ENCODE results near the gene PCCA. TPM values are rescaled to one million over a fixed set of nuclear protein-coding genes. Genes with fewer than 3 reads are reported as not detected.
"Not testable (repeated sequence)": the region's sequence is repeated elsewhere in the genome, so short reads cannot be mapped to it uniquely, and the experiment has no call there.

Gene PCCA
- total RNA-seq, 1 donor from 2014 or later: 200 TPM

DNA sequence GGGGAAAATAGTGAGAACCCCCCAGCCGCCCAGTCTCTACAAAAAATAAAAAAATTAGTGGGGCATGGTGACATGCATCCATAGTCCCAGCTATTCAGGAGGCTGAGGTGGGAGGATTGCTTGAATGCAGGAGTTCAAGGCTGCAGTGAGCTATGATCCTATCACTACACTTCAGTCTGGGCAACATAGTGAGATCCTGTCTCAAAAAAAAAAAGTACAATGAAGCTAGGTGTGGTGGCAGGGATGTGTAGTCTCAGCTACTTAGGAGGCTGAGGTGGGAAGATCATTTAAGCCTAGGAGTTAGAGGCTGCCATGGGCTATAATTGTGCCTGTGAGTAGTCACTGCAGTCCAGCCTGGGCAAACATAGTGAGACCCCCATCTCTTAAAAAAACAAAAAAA is 8.9 kb downstream of the PCCA start:
- DNase-seq: no peak

DNA sequence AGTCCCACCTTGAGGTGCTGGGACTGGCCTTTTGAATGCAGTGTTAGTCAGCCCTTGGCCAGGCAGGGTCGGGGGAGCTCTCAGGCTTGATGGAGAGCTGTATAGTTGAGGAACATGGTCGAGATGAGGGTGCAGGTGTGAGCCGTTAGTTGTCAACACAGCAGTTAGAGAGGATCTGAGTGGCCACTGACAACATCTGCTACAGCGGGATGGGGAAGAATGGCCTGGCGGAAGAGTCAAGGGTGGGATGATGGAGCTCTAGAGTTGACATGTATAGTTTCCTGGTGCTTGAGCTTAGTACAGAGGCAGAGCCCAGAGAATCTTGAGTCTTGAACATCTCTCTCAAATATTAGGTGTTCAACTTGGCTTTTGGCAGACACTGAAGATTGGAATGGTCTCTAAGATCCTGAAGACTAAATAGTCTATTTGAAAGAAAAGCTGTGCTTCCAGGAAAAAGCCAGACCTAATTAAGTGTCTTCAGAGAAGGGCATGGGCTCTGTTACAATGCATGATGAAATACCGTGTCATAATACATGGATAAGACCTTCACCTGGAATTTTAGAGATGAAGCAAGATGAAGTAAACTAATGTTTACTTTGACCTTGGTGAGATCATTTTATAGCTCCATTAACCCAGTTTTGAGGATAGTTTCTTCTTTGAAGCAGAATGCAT is 9.7 kb downstream of the PCCA start:
- DNase-seq: no peak

DNA sequence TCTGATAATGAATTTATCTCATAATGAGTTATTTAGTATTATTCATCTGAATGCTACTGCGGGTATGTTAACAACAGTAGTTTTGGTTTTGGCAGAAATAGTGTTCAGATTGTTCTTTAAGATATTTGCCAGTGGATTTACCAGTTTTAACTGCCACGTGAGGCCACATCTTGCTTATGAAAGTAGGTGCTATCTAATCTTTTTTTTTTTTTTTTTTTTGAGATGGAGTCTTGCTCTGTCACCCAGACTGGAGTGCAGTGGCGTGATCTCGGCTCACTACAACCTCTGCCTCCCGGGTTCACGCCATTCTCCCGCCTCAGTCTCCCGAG is 10.2 kb downstream of the PCCA start:
- not testable (repeated sequence) for DNase-seq

DNA sequence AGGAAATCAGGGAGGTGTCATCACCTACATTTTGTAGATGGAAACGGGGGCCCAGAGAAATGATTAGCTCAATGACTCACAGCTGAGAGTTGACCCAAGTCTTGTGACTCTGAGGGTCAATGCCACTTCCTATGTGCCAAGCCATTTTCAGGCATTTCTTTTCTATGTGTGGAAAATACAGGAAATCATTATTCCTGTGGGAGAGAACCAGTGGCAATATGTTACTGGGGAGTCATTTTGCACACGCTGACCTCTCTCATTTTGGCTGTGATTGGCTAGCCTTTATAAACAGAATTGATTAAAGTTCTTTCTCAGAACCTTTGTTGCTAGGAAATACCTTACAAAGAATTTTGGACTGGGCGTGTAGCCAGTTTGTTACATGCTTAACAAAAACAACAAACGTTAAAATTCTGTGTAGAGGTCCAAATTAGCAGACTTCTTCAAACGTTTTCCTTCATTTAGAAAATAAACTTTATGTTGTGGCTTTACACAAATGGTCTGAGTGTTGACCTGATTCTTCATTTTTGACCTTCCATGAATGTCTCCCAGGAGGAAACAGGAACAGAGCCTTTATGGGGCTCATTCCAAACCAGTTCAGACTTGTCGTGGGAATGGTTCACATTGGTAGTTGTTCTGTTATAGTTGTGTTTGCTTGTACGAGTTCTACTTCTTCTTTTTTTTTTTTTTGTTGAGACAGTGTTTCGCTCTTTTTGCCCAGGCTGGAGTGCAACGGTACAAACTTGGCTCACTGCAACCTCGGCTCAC is 11.4 kb downstream of the PCCA start:
- DNase-seq: no peak

DNA sequence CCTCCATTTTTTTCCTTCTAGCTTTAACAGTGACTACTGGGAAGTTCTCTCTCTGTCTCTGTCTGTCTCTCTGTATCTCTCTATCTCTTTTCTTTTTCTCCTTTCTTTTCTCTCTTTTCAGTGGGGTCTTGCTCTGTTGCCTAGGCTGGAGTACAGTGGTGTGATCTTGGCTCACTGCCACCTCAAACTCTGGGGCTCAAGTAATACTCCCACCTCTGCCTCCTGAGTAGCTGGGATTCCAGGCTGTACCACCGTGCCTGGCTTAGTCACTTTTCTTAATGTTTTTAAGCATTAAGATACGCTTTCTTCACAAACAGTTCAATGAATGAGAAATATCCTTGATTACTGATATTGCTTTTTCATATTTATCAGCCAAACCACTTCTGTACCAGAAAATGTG is 13.1 kb downstream of the PCCA start:
- DNase-seq: no peak

DNA sequence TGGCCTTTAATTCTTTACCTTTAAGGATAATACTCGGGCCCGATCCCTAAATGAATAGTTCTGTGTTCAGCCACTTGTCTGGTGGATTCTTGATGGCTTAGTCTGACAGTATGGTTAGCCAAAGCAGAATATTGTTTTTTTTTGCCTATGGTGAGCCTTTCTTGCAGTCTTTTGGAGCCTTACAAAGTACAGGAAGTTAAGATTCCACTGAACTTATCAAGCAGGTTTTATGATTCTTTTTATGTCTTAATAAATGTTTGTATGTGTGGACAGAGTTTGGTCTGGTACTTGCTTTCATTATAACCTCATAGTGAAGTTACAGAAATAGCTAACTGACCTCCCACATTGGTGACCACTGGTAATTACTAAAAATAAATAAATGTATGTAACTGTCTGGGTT is 17.1 kb downstream of the PCCA start:
- no peak for DNase-seq

DNA sequence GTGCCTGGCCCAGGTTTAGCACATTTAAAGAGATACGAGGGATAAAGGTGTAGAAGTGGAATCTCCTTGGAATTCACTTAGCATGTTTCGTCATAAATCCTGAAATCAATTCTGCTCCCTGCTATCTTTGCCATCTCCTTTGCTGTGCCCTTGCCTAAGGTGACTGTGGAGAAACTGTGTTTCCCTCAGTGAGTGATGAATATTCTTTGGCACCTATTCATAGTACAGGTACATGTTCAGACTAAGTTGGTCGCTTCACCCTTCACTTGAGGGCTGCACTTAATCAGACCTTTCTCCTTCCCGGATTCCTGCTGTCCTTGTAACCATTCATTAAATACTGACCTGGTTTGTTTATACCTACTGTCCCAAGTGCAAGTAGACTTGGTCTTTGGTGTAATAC is 17.8 kb downstream of the PCCA start:
- no peak for DNase-seq

DNA sequence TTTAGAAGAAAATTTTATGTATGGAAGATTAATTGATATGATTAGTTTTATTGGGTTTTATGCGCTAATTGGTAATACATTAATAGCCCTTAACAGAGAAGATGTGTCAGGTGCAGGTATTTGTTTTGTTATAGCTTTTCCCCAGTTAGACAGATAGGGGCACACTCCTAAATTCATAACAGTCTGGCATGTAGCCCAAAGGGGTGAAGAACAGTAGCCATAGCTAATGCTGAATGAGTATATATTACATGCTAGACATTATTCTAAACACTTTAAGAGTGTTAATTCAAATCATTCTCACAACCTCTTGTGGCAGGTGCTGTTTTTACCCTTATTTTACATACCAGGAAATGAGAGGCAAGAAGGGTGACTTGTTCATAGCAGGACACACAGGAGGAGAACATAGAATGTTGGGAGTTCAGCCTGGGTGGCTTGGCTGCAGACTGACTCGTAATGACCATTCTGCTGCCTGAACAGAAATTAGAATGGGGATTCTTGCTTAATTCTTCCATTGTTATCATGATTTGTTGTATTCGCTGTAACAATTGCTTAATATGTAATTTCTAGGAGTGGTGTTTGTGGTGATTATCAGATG is 20.1 kb downstream of the PCCA start:
- no peak for DNase-seq

DNA sequence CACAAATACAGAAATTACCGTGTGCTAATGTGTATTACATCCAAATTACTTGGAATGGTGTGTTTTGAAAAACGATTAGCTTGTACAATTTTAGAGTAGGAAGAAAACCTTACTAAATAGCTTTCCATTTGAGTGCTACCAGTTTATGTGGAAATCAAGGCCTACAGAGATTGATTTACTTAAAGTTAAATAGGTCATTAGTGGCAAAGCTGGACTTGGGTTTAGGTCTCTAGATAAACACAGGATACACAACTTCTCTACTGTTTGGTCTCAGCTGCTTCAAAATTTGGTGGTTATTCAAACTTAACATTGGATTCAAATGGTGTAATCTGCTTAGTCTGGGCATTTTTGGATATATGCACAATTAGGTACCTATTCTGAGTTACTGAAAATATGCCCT is 21.4 kb downstream of the PCCA start:
- no peak for DNase-seq

DNA sequence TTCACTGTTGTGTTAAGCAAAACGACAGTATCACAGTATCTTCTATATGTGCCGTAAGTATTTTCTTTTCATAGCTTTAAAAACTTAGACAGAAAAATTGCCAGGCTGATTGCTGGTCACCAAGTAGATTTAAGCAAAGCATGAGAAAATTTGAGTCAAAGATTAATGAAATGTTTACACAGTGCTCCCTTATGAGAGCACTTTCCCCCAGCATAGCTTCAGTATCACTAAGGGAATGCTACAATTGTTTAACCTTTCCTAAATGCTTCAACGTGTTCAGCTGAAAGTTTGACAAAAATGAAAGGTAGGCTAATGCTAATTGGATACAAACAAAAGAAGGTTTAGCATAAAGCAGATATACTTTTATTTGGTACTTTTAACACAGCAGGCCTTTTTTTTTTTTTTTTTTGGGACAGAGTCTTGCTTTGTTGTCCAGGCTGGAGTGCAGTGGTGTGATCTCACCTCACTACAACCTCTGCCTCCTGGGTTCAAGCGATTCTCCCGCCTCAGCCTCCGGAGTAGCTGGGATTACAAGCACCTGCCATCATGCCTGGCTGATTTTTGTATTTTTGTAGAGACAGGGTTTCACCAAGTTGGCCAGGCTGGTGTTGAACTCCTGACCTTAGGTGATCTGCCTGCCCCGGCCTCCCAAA is 23.4 kb downstream of the PCCA start:
- no peak for DNase-seq

DNA sequence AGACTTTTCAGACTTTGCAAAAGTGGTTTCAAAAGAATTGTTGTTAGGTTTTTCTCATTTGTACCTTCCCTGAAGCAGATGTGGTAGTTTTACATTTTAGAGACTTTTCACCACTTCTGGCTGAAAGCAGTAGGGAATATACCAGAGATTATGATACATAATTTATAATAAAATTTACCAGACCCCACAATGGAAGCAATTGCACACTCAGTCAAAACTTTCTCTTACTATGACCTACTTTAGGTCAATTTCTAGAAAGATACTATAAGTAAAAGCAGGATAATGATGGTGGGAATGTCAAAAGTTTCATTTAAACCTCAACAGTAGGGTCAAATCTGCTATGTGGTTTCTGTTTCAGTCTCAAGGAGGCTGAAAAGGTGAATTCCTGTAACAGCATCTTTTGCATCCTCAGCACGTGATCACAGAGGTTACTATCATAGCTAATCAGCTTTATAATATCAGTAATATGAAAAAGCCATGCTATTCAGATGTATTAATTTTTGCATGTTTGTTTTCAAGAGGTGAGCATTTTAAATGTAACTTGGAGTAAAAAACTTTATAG is 26.9 kb downstream of the PCCA start:
- no peak for DNase-seq

DNA sequence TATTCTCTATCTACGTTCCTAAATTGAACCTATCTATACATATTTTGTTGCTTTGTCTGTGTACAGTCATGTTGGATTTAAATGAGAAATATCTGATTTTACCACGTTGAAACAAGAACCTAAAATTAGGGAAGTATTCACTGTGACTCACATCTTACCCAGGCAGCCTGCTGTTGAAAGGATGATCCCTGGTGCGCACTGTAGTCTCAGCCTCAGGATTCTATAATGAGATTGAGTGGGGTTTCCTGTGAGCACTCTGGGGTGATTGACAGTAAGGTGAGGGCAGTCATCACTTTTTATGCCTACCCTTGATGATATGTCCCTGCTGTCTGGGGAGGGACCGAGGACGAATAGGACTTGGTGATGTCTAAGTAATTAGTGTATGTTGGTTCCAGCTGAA is 35.4 kb downstream of the PCCA start:
- DNase-seq: no peak

DNA sequence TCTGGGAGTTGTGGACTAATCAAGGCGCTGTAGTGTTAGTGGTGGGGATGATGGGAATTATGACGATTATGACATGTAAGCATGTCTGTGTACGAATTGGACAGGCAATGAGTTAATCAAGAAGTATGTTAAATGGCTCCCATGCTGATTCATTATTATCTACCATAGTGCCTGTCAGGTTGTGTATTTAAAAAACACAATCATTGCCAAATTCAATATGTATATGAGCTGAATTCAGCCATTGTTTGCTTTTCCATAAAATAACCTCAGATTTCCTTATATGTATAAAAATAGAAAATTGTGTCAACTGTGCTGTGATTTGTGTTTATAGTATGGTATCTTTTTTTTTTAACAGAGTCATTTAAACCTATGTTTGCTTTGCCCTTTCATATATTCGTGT is 37.1 kb downstream of the PCCA start:
- DNase-seq: no peak

DNA sequence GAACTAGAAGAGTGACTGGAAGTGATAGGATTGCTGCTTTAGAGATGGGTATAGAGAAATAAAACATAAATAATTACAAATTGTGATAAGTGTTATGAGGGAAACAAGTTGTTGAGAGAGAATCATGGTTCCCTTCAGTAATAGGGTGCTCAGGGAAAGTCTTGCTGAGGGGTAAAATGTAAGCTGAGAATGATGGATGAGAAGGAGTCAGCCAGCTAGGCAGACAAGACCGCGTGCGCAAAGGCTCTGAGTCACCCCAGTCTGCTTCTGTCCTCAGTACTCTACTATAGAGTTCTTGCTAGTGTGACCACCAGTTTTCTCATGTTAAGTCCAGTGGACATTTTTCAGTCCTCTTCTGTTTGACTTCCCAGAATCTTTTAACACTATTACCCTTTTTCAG is 39.5 kb downstream of the PCCA start:
- no peak for DNase-seq

DNA sequence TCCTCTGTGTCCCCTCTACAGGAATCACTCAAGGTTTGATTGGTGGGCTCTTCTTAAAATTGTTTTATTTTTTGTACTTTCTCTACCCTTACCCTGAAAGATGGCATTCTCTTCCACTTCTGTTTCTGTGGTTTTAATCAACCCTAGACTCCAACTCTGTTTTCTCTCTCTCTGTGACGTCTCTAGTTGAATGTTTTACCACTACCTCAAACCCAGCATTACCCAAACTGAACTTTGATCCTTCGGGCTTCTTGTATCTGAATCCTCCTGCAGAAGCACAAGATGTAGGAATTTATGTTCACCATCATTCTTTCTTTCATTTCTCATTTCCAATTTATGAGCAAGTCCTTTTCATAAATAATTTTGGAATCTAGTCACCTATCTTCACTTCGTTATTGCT is 39.9 kb downstream of the PCCA start:
- no peak for DNase-seq

DNA sequence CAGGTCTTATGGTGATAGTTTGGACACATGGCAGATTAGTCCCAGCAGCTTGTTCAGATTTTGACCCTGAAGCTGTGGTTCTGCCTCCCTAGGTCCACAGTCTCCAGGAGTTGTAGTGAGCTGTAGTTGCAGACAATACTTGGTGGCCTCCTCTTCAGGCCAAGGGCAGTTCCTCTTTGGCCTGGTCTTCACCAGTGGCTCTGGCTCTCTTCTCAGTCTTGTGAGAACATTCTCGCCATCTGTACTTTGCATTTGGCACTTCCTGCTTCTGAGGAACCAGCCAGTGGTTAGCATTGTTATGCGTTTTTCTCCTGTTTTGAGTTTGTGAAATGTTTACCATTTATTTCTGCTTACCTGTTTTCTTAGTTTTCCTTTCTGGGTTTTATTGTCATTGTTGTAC is 40.7 kb downstream of the PCCA start:
- no peak for DNase-seq

DNA sequence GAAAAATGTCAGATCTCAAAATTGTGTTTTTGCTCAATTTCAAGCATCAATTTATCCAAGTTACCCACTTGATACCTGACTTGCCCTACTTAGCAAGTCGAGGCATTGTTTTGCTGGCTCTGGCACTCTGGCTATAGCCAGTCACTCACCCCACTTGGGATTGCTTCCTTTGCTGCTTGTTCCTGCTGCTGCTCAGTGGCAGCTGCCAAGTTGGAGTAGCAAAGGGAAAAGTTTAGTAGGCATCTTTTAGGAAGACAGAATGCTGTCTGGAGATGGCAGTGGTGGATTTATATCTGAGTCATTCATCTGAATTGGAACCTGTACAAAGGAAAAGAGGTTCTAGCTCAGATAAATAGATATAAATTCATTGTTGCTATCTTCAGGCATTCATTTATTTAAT is 41.2 kb downstream of the PCCA start:
- DNase-seq: peak; percentile 7

DNA sequence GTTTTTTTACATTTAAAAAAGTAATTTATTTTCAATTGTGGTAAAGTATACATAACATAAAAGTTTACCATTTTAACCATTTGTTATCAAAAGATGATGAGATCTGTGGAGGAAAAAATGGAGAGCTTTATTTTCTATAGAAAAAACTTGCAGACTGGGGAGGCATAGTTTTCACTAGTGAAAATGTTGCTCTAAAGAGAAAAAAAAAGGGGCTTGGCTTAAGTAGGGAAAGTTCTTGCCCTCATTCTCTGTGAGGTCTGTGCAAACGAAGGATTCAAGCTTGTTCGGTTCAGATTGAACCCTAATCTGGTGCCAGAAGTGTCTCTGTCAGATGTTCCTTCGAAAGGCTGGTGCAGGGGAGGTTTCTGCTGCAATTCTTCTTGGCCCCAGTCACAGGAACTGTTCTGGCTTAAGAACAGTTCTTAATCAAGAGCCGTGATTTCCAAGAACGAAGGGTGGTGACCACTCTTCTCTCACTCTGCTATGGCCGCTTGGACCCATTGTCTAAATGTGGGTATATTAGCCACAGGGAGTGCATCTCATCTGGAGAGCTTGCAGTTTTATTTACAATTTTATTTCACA is 42.1 kb downstream of the PCCA start:
- DNase-seq: no peak

DNA sequence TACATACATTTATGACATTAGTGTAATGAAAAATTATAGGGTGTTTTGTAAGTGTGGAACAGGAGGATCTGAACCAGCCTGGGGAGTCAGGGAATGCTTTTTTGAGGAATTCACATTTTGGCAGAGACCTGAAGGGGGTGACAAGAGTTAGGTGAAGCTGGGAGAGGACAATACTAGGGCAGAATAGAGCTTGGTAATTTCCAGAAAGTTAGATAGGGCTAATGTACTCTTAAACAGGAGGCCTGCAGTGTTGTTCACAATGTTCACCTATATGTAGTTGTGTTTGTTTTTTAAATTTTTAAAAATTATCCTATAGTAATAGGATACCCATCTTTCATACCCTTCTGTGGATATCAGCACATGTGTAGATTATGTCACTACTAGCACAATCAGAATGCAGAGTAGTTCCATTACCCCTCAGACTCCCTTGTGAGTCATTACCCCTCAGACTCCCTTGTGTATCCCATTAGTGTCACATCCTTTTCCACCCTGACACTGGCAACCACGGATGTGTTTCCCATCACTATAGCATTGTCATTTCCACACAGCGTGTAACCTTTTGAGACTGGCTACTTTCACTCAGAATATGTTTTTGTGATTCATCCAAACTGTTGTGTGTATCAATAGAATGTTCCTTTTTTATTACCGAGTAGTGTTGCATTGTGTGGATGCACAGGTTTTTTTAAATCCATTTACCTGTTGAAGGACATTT is 43.1 kb downstream of the PCCA start:
- DNase-seq: no peak

DNA sequence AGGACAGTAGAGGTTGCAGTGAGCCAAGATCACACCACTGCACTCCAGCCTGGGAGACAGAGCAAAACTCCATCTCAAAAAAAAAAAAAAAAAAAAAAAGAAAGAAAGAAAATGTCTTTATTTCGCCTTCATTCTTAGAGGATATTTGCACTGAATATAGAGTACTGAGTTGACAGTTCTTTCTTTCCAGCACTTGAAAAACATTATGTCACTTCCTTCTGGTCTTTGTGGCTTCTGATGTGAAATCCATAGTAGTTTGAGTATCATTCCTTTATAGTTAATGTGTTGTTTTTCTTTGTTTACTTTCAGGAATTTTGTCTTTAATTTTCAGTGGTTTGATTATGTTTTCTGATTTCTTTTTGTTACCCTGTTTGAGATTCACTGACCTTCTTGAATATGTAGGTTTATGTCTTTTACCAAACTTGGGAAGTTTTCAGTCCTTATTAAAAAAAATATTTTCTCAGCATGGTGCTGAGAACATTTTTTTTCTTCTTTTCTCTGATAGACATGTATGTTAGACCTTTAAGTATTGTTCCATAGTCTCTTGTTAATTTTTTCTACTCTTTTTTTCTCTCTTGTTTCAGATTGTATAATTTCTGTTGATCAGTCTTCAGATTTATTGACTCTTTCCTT is 50.1 kb downstream of the PCCA start:
- no peak for DNase-seq

DNA sequence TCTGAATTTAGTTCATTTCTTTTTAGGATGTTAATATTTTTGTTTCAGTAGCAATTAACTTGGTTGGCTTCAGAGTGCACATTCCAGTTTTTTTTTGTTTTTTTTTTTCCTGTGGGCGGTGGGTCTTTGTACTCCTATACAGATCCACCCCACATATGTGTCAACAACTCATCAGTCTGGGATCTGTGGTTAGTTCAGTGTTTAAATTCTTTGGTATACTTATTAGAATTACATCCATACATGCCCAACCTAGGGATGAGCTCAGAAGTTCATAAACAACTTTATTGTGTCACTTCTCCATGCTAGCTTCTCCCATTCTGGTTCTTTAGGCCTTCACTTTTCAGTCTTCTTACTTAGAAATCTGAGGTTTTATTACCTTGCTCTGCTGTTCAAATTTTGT is 50.9 kb downstream of the PCCA start:
- no peak for DNase-seq

DNA sequence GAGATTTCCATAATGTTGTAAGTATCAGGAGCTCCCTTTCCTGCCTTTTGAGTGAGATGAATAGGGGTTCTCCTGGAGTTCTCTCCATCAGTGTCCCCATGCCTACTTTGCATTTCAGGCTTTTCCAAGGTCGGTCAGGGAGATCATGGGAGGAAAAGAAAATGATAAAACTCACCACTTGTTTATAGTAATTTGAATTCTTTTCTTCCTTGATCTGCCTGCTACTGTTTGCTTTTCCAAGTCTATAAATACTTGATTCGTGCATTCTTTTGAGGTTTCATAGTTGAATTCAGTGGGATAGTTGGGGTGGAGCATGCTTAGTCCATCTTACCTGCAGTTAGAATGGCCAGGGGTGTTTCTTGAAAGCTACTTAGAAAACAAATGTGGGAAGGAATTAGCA is 51.5 kb downstream of the PCCA start:
- DNase-seq: no peak
